Loucy (cell line): ENCODE data around the gene ETS1.

Experiments used
- H2AFZ ChIP-seq: fragments of 200-600 bp; sonication (generic); 2 replicates; pipeline ENCODE4 v1.6.0; 2016; ENCODE audit warnings: antibody characterized with exemption, mild to moderate bottlenecking, low read length, moderate library complexity
- H3F3A ChIP-seq: fragments of 200-600 bp; 2 replicates; pipeline ENCODE4 v1.6.0; 2016; ENCODE audit warnings: antibody characterized with exemption, low read depth, mild to moderate bottlenecking
- H3K27me3 ChIP-seq: fragments of 200-600 bp; sonication (generic); 2 replicates; pipeline ENCODE4 v1.6.1; 2014; ENCODE audit warnings: low read length, mild to moderate bottlenecking; ENCODE audit not compliant: insufficient read depth, poor library complexity, severe bottlenecking
- H3K36me3 ChIP-seq: fragments of 200-600 bp; sonication (generic); 2 replicates; pipeline ENCODE4 v1.6.1; 2016; ENCODE audit warnings: low read length; ENCODE audit not compliant: insufficient read depth
- H3K4me1 ChIP-seq: fragments of 200-600 bp; sonication (generic); 2 replicates; pipeline ENCODE4 v1.5.1; 2014; ENCODE audit warnings: low read length, mild to moderate bottlenecking; ENCODE audit not compliant: insufficient read depth, poor library complexity, severe bottlenecking
- H3K4me2 ChIP-seq: fragments of 200-600 bp; sonication (generic); 2 replicates; pipeline ENCODE4 v1.6.0; 2014; ENCODE audit warnings: antibody characterized with exemption, low read length, low read depth, mild to moderate bottlenecking; ENCODE audit not compliant: poor library complexity, severe bottlenecking
- H3K4me3 ChIP-seq: fragments of 200-600 bp; sonication (generic); 2 replicates; pipeline ENCODE4 v1.5.1; 2014; ENCODE audit warnings: low read length, mild to moderate bottlenecking, mixed read lengths; ENCODE audit not compliant: poor library complexity, severe bottlenecking
- H3K79me2 ChIP-seq: fragments of 200-600 bp; sonication (generic); 2 replicates; pipeline ENCODE4 v1.6.1; 2014; ENCODE audit warnings: low read length; ENCODE audit not compliant: insufficient read depth
- H3K9ac ChIP-seq: fragments of 200-600 bp; sonication (generic); 2 replicates; pipeline ENCODE4 v1.6.0; 2014; ENCODE audit warnings: mild to moderate bottlenecking, low read depth, low read length, moderate library complexity; ENCODE audit not compliant: poor library complexity, severe bottlenecking
- H3K9me2 ChIP-seq: fragments of 200-600 bp; sonication (generic); replicated peaks from 2 replicates; pipeline ENCODE4 v1.6.1; 2016; ENCODE audit warnings: low read depth, low read length, mixed read lengths
- H3K9me3 ChIP-seq: fragments of 200-600 bp; sonication (generic); 2 replicates; pipeline ENCODE4 v1.6.1; 2014; ENCODE audit warnings: mild to moderate bottlenecking, antibody characterized with exemption, low read length, low read depth; ENCODE audit not compliant: insufficient read depth
- H4K20me1 ChIP-seq: fragments of 200-600 bp; sonication (generic); 2 replicates; pipeline ENCODE4 v1.6.0; 2014; ENCODE audit warnings: antibody characterized with exemption, low read length, mild to moderate bottlenecking; ENCODE audit not compliant: insufficient read depth, poor library complexity, severe bottlenecking
- EZH2phosphoT487 ChIP-seq: fragments of 200-600 bp; IDR thresholded peaks from 2 replicates; pipeline ENCODE4 v1.6.1; 2018; ENCODE audit warnings: antibody characterized with exemption, mild to moderate bottlenecking, moderate library complexity, borderline replicate concordance
- TF ChIP-seq, protein P1 (sequence below): fragments of 200-600 bp; sonication (generic); conservative IDR thresholded peaks from 2 replicates; pipeline ENCODE4 v1.5.1; 2014; ENCODE audit warnings: mild to moderate bottlenecking, antibody characterized with exemption, low read length

Gene ETS1

DNA sequence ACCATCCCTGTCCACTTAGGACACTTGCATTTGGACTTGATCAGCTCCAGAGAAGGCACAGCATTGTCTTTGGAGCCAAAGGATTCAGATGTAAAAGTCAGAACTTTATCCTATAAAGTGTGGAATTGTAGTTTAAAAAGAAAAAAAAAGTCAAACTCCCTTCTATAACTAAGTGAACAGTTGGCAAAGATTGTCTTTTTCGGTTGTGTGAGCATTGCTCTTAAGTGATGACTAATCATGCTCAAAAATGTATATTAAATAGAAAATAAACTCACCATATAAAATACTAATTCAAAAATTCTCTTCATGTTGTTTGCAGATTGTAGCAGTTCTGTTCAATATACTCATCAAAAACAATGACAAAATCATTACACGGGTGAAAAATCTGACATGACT is 93.8 kb downstream of the ETS1 start:
- no peaks in the 10 kb centered on the region for H3K9me3 ChIP-seq
- no peaks in the 10 kb centered on the region for H3F3A ChIP-seq
- H3K4me3 ChIP-seq: no peak overlapping the region
- H2AFZ ChIP-seq: no peak overlapping the region
- H3K4me1 ChIP-seq: peaks cover 66% of the 10 kb centered on the region
- TF ChIP-seq EZH2phosphoT487: no peak
- TF ChIP-seq, protein P1, sequence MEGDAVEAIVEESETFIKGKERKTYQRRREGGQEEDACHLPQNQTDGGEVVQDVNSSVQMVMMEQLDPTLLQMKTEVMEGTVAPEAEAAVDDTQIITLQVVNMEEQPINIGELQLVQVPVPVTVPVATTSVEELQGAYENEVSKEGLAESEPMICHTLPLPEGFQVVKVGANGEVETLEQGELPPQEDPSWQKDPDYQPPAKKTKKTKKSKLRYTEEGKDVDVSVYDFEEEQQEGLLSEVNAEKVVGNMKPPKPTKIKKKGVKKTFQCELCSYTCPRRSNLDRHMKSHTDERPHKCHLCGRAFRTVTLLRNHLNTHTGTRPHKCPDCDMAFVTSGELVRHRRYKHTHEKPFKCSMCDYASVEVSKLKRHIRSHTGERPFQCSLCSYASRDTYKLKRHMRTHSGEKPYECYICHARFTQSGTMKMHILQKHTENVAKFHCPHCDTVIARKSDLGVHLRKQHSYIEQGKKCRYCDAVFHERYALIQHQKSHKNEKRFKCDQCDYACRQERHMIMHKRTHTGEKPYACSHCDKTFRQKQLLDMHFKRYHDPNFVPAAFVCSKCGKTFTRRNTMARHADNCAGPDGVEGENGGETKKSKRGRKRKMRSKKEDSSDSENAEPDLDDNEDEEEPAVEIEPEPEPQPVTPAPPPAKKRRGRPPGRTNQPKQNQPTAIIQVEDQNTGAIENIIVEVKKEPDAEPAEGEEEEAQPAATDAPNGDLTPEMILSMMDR: no peak
- H4K20me1 ChIP-seq: peaks cover 82% of the 10 kb centered on the region
- peaks cover 75% of the 10 kb centered on the region for H3K36me3 ChIP-seq
- H3K79me2 ChIP-seq: peaks cover 100% of the 10 kb centered on the region
- H3K9me2 ChIP-seq: no peaks in the 10 kb centered on the region
- no peaks in the 10 kb centered on the region for H3K27me3 ChIP-seq
- peak overlapping the region; percentile 5 for H3K9ac ChIP-seq
- H3K4me2 ChIP-seq: peak overlapping the region; percentile 31

DNA sequence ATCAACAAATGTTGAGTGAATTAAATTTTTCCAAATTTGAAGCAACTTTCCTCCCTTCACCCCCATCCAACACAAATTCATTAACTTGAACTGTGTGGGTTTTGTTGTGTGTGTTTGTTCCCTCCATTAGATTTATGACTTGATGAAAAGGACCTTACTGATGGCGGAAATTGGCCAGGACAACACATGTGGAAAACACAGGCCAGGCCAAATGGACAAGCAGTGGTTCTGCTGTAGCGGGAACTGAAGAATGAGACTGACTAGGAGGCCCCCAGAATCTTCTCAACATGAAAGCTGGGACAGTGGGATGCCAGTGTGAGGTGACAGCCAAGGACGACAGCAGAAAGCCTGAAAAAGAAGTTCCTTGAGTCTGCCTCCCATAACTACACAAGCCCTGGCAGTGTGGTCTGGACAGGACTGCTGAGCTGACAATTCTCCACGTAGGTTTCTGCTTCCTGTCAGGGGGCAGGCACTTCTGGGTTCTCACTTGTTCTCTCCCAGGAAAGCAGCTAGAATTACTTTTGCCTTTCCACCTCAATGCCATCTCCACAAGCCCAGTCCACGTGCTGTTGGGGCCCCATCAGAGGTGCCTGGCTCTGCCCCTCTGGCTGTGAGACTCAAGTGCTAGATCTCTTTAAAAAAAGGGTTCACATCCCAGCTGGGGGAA is 94.3 kb downstream of the ETS1 start:
- Histone ChIP-seq H3F3A (no peaks in the 10 kb centered on the region), H3K4me3 (no peak overlapping the region), H3K9me3 (no peaks in the 10 kb centered on the region), H3K9ac (peak overlapping the region; percentile 5), H3K79me2 (peaks cover 100% of the 10 kb centered on the region), H2AFZ (no peak overlapping the region), H3K27me3 (no peaks in the 10 kb centered on the region), H3K4me2 (peak overlapping the region; percentile 31), H3K36me3 (peaks cover 81% of the 10 kb centered on the region), H3K9me2 (no peaks in the 10 kb centered on the region), H4K20me1 (peaks cover 77% of the 10 kb centered on the region), H3K4me1 (peaks cover 61% of the 10 kb centered on the region)
- no peak for TF ChIP-seq EZH2phosphoT487
- TF ChIP-seq, protein P1: no peak

DNA sequence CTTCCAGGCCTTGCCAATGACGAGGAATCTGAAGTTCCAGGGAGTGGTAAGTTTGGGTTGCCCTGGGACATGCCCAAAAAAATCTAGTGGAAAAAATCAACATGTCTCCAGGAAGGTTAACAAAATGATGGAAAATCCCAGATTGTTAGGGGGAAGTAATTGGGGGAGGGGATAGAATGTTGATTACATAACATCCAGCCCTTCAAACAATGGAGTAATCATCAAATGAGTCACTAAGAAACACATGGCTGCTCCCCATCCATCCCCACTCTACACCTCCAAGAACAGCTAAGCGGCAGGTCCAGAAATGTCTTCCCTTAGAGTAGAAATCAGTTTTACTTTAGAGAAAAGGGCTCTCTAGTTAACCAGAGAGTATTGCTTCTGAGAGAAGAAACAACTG is 94.9 kb downstream of the ETS1 start:
- Histone ChIP-seq H3K4me2 (peak overlapping the region; percentile 31), H4K20me1 (peaks cover 71% of the 10 kb centered on the region), H3K9me3 (no peaks in the 10 kb centered on the region), H3K27me3 (no peaks in the 10 kb centered on the region), H3K79me2 (peaks cover 98% of the 10 kb centered on the region), H3K4me1 (peaks cover 55% of the 10 kb centered on the region), H3K36me3 (peaks cover 81% of the 10 kb centered on the region), H2AFZ (no peak overlapping the region), H3K9ac (no peak overlapping the region), H3K4me3 (no peak overlapping the region), H3F3A (no peaks in the 10 kb centered on the region), H3K9me2 (no peaks in the 10 kb centered on the region)
- TF ChIP-seq, protein P1: no peak
- TF ChIP-seq EZH2phosphoT487: no peak
